T-helper 2 cell treated with Interferon-gamma antibody and Interleukin-4, amounts not matched to agents 5 μg/mL and 100 μg/mL, for 36 hours (primary cell): ENCODE data around the gene IL1RAPL1.

ENCODE experiments used
- DNase-seq: peaks from one replicate; pipeline ENCODE4 v3.0.0; 2021; ENCODE audit warnings: low spot score
- H3K27ac Mint-ChIP-seq: one replicate; pipeline ENCODE4 v1.8.0; 2021; ENCODE audit warnings: mild to moderate bottlenecking, mixed read lengths
- H3K27me3 Mint-ChIP-seq: one replicate; pipeline ENCODE4 v1.8.0; 2021; ENCODE audit warnings: low read depth, mixed read lengths
- H3K36me3 Mint-ChIP-seq: one replicate; pipeline ENCODE4 v1.8.0; 2021; ENCODE audit warnings: low read depth, mixed read lengths
- H3K4me1 Mint-ChIP-seq: one replicate; pipeline ENCODE4 v1.8.0; 2021; ENCODE audit warnings: low read depth, mixed read lengths
- H3K4me3 Mint-ChIP-seq: one replicate; pipeline ENCODE4 v1.8.0; 2022; ENCODE audit warnings: mild to moderate bottlenecking, moderate library complexity, mixed read lengths
- H3K9me3 Mint-ChIP-seq: one replicate; pipeline ENCODE4 v1.8.0; 2021; ENCODE audit warnings: mixed read lengths

IL1RAPL1 gene

GRCh38 chrX:29506729-29507128, 919.5 kb downstream of the IL1RAPL1 start:
- Mint-ChIP-seq H3K27me3 (no peaks in the 10 kb centered on the region), H3K4me1 (no peaks in the 10 kb centered on the region), H3K9me3 (peaks cover 7% of the 10 kb centered on the region), H3K36me3 (no peaks in the 10 kb centered on the region), H3K4me3 (no peak overlapping the region), H3K27ac (no peak overlapping the region)
- no peak for DNase-seq

GRCh38 chrX:29518100-29518499, 930.9 kb downstream of the IL1RAPL1 start:
- H3K27me3 Mint-ChIP-seq = no peaks in the 10 kb centered on the region
- H3K4me1 Mint-ChIP-seq = no peaks in the 10 kb centered on the region

GRCh38 chrX:29528281-29528680, 941.0 kb downstream of the IL1RAPL1 start:
- H3K27me3 Mint-ChIP-seq = no peaks in the 10 kb centered on the region
- no peak overlapping the region for H3K4me3 Mint-ChIP-seq
- no peak for DNase-seq
- no peaks in the 10 kb centered on the region for H3K36me3 Mint-ChIP-seq
- H3K27ac Mint-ChIP-seq = no peak overlapping the region
- H3K4me1 Mint-ChIP-seq = no peaks in the 10 kb centered on the region
- H3K9me3 Mint-ChIP-seq = no peaks in the 10 kb centered on the region

More at GRCh38 chrX:29518100-29518499, 930.9 kb downstream of the IL1RAPL1 start:
- Mint-ChIP-seq H3K9me3 (no peaks in the 10 kb centered on the region), H3K4me3 (no peak overlapping the region), H3K36me3 (no peaks in the 10 kb centered on the region), H3K27ac (no peak overlapping the region)
- no peak for DNase-seq

GRCh38 chrX:29530501-29530900, 943.3 kb downstream of the IL1RAPL1 start:
- no peaks in the 10 kb centered on the region for H3K4me1 Mint-ChIP-seq
- no peak for DNase-seq
- H3K27me3 Mint-ChIP-seq = no peaks in the 10 kb centered on the region
- no peaks in the 10 kb centered on the region for H3K36me3 Mint-ChIP-seq
- no peak overlapping the region for H3K4me3 Mint-ChIP-seq
- peaks cover 5% of the 10 kb centered on the region for H3K9me3 Mint-ChIP-seq
- H3K27ac Mint-ChIP-seq = no peak overlapping the region

GRCh38 chrX:29531336-29531735, 944.1 kb downstream of the IL1RAPL1 start:
- H3K9me3 Mint-ChIP-seq = peaks cover 6% of the 10 kb centered on the region
- H3K36me3 Mint-ChIP-seq = no peaks in the 10 kb centered on the region
- H3K27me3 Mint-ChIP-seq = no peaks in the 10 kb centered on the region
- no peak overlapping the region for H3K27ac Mint-ChIP-seq
- H3K4me3 Mint-ChIP-seq = no peak overlapping the region
- H3K4me1 Mint-ChIP-seq = no peaks in the 10 kb centered on the region
- no peak for DNase-seq

GRCh38 chrX:29535212-29536162, 948.2 kb downstream of the IL1RAPL1 start:
- H3K27me3 Mint-ChIP-seq = no peaks in the 10 kb centered on the region

GRCh38 chrX:29541038-29541437, 953.8 kb downstream of the IL1RAPL1 start:
- no peaks in the 10 kb centered on the region for H3K9me3 Mint-ChIP-seq
- no peak for DNase-seq
- H3K27ac Mint-ChIP-seq = no peak overlapping the region
- H3K4me1 Mint-ChIP-seq = no peaks in the 10 kb centered on the region
- H3K4me3 Mint-ChIP-seq = no peak overlapping the region
- no peaks in the 10 kb centered on the region for H3K27me3 Mint-ChIP-seq
- H3K36me3 Mint-ChIP-seq = no peaks in the 10 kb centered on the region

More at GRCh38 chrX:29535212-29536162, 948.2 kb downstream of the IL1RAPL1 start:
- Mint-ChIP-seq H3K4me3 (no peak overlapping the region), H3K27ac (no peak overlapping the region), H3K9me3 (peaks cover 6% of the 10 kb centered on the region), H3K36me3 (no peaks in the 10 kb centered on the region), H3K4me1 (no peaks in the 10 kb centered on the region)
- DNase-seq = no peak

- H3K27ac Mint-ChIP-seq = no peak overlapping the region
- H3K4me3 Mint-ChIP-seq = no peak overlapping the region
- DNase-seq = no peak
- H3K9me3 Mint-ChIP-seq = no peaks in the 10 kb centered on the region
- no peaks in the 10 kb centered on the region for H3K36me3 Mint-ChIP-seq
- no peaks in the 10 kb centered on the region for H3K4me1 Mint-ChIP-seq
- H3K27me3 Mint-ChIP-seq = no peaks in the 10 kb centered on the region
These were observed 954.9 kb downstream of the IL1RAPL1 start for GRCh38 chrX:29542152-29542551.

- no peaks in the 10 kb centered on the region for H3K9me3 Mint-ChIP-seq
- no peak for DNase-seq
- no peaks in the 10 kb centered on the region for H3K36me3 Mint-ChIP-seq
- H3K27me3 Mint-ChIP-seq = no peaks in the 10 kb centered on the region
- no peak overlapping the region for H3K4me3 Mint-ChIP-seq
- H3K4me1 Mint-ChIP-seq = no peaks in the 10 kb centered on the region
- H3K27ac Mint-ChIP-seq = no peak overlapping the region
These were observed 958.6 kb downstream of the IL1RAPL1 start for GRCh38 chrX:29545878-29546277.

GRCh38 chrX:29547877-29548276, 960.6 kb downstream of the IL1RAPL1 start:
- H3K27ac Mint-ChIP-seq = no peak overlapping the region
- H3K27me3 Mint-ChIP-seq = no peaks in the 10 kb centered on the region
- H3K9me3 Mint-ChIP-seq = no peaks in the 10 kb centered on the region
- H3K4me1 Mint-ChIP-seq = no peaks in the 10 kb centered on the region
- no peaks in the 10 kb centered on the region for H3K36me3 Mint-ChIP-seq
- H3K4me3 Mint-ChIP-seq = no peak overlapping the region
- DNase-seq = no peak

GRCh38 chrX:29553542-29553941, 966.3 kb downstream of the IL1RAPL1 start:
- DNase-seq = no peak
- no peaks in the 10 kb centered on the region for H3K9me3 Mint-ChIP-seq
- H3K36me3 Mint-ChIP-seq = no peaks in the 10 kb centered on the region
- no peaks in the 10 kb centered on the region for H3K27me3 Mint-ChIP-seq
- H3K4me1 Mint-ChIP-seq = no peaks in the 10 kb centered on the region
- H3K27ac Mint-ChIP-seq = no peak overlapping the region
- no peak overlapping the region for H3K4me3 Mint-ChIP-seq

GRCh38 chrX:29555465-29556091, 968.3 kb downstream of the IL1RAPL1 start:
- peaks cover 7% of the 10 kb centered on the region for H3K9me3 Mint-ChIP-seq
- no peak for DNase-seq
- H3K27me3 Mint-ChIP-seq = no peaks in the 10 kb centered on the region
- no peak overlapping the region for H3K27ac Mint-ChIP-seq
- H3K36me3 Mint-ChIP-seq = no peaks in the 10 kb centered on the region
- no peaks in the 10 kb centered on the region for H3K4me1 Mint-ChIP-seq
- no peak overlapping the region for H3K4me3 Mint-ChIP-seq

- DNase-seq = no peak
These were observed 972.8 kb downstream of the IL1RAPL1 start for GRCh38 chrX:29560065-29560464.

GRCh38 chrX:29561417-29561816, 974.2 kb downstream of the IL1RAPL1 start:
- Mint-ChIP-seq H3K36me3 (no peaks in the 10 kb centered on the region), H3K4me1 (no peaks in the 10 kb centered on the region), H3K9me3 (peaks cover 11% of the 10 kb centered on the region), H3K4me3 (no peak overlapping the region), H3K27me3 (no peaks in the 10 kb centered on the region), H3K27ac (no peak overlapping the region)
- no peak for DNase-seq

More at GRCh38 chrX:29560065-29560464, 972.8 kb downstream of the IL1RAPL1 start:
- Mint-ChIP-seq H3K36me3 (no peaks in the 10 kb centered on the region), H3K4me3 (no peak overlapping the region), H3K9me3 (peaks cover 11% of the 10 kb centered on the region), H3K4me1 (no peaks in the 10 kb centered on the region), H3K27me3 (no peaks in the 10 kb centered on the region), H3K27ac (no peak overlapping the region)
